Ishikawa (cell line): ENCODE results near the gene APPL2.

Experiments used
- CEBPB ChIP-seq: IDR thresholded peaks from 2 replicates; pipeline ENCODE4 v1.6.1; 2012
- CREB1 ChIP-seq: IDR thresholded peaks from 2 replicates; pipeline ENCODE4 v1.6.1; 2012; ENCODE audit warnings: low read depth
- EGR1 ChIP-seq: IDR thresholded peaks from 2 replicates; pipeline ENCODE4 v1.6.1; 2012
- EP300 ChIP-seq: IDR thresholded peaks from 2 replicates; pipeline ENCODE4 v1.6.1; 2012; ENCODE audit warnings: borderline replicate concordance
- FOXM1 ChIP-seq: IDR thresholded peaks from 2 replicates; pipeline ENCODE4 v1.6.1; 2012; ENCODE audit warnings: low read depth, borderline replicate concordance
- MAX ChIP-seq: IDR thresholded peaks from 2 replicates; pipeline ENCODE4 v1.6.1; 2012
- NFIC ChIP-seq: IDR thresholded peaks from 2 replicates; pipeline ENCODE4 v1.6.1; 2012
- RAD21 ChIP-seq: IDR thresholded peaks from 2 replicates; pipeline ENCODE4 v1.6.1; 2012; ENCODE audit warnings: low read depth
- REST ChIP-seq: IDR thresholded peaks from 2 replicates; pipeline ENCODE4 v1.6.1; 2012; ENCODE audit warnings: low read depth, mild to moderate bottlenecking
- TAF1 ChIP-seq: IDR thresholded peaks from 2 replicates; pipeline ENCODE4 v1.6.1; 2012; ENCODE audit warnings: low read depth, mild to moderate bottlenecking
- TCF12 ChIP-seq: IDR thresholded peaks from 2 replicates; pipeline ENCODE4 v1.6.1; 2012; ENCODE audit warnings: low read depth
- TEAD4 ChIP-seq: IDR thresholded peaks from 2 replicates; pipeline ENCODE4 v1.6.1; 2012
- USF1 ChIP-seq: IDR thresholded peaks from 2 replicates; pipeline ENCODE4 v1.6.1; 2012
- YY1 ChIP-seq: IDR thresholded peaks from 2 replicates; pipeline ENCODE4 v1.6.1; 2012; ENCODE audit warnings: low read depth
- ZBTB7A ChIP-seq: IDR thresholded peaks from 2 replicates; pipeline ENCODE4 v1.6.1; 2012; ENCODE audit warnings: low read depth

The APPL2 gene

GRCh38 chr12:105204127-105204526 is 31.8 kb downstream of the APPL2 start:
- no peak for TF ChIP-seq MAX
- no peak for TF ChIP-seq TEAD4
- no peak for TF ChIP-seq ZBTB7A
- TF ChIP-seq USF1: no peak
- TF ChIP-seq TCF12: no peak
- TF ChIP-seq NFIC: no peak
- no peak for TF ChIP-seq YY1
- no peak for TF ChIP-seq CREB1
- no peak for TF ChIP-seq FOXM1
- no peak for TF ChIP-seq EP300

- no peak for TF ChIP-seq TEAD4
- TF ChIP-seq ZBTB7A: no peak
- TF ChIP-seq EGR1: no peak
- no peak for TF ChIP-seq TAF1
- TF ChIP-seq MAX: no peak
These were observed 33.8 kb downstream of the APPL2 start for GRCh38 chr12:105202202-105202601.

- TF ChIP-seq FOXM1: no peak
- TF ChIP-seq RAD21: no peak
- TF ChIP-seq EP300: no peak
- no peak for TF ChIP-seq CEBPB
- no peak for TF ChIP-seq ZBTB7A
- no peak for TF ChIP-seq MAX
- TF ChIP-seq YY1: no peak
- no peak for TF ChIP-seq TAF1
- no peak for TF ChIP-seq REST
- TF ChIP-seq USF1: no peak
- TF ChIP-seq NFIC: no peak
- TF ChIP-seq CREB1: no peak
- no peak for TF ChIP-seq TCF12
- TF ChIP-seq TEAD4: no peak
- no peak for TF ChIP-seq EGR1
These were observed 34.7 kb downstream of the APPL2 start for GRCh38 chr12:105201299-105201698.

- TF ChIP-seq EP300 (no peak), USF1 (no peak), TCF12 (no peak), CREB1 (no peak), RAD21 (no peak), TEAD4 (no peak), TAF1 (no peak), FOXM1 (no peak), CEBPB (no peak), YY1 (no peak), NFIC (no peak), EGR1 (no peak)
These were observed 35.6 kb downstream of the APPL2 start for GRCh38 chr12:105200385-105200784.

GRCh38 chr12:105198961-105199360 is 37.0 kb downstream of the APPL2 start:
- TF ChIP-seq USF1: no peak
- TF ChIP-seq YY1: no peak
- TF ChIP-seq TAF1: no peak
- no peak for TF ChIP-seq NFIC
- TF ChIP-seq EP300: no peak
- no peak for TF ChIP-seq TCF12
- no peak for TF ChIP-seq EGR1

GRCh38 chr12:105196090-105196489 is 39.9 kb downstream of the APPL2 start:
- no peak for TF ChIP-seq NFIC
- no peak for TF ChIP-seq USF1
- no peak for TF ChIP-seq CREB1
- TF ChIP-seq TCF12: no peak
- no peak for TF ChIP-seq MAX
- no peak for TF ChIP-seq ZBTB7A
- TF ChIP-seq RAD21: no peak
- TF ChIP-seq EGR1: no peak
- TF ChIP-seq TEAD4: no peak
- no peak for TF ChIP-seq REST
- no peak for TF ChIP-seq EP300
- no peak for TF ChIP-seq YY1
- TF ChIP-seq CEBPB: no peak
